ENCODE data around the gene PCDHAC2. TPM values are rescaled to one million over a fixed set of nuclear protein-coding genes. Genes with fewer than 3 reads are reported as not detected.

Gene PCDHAC2
- total RNA-seq, 4 donors from 2014 or later: 2.0 to 5.4 (median 3.4) TPM

DNA sequence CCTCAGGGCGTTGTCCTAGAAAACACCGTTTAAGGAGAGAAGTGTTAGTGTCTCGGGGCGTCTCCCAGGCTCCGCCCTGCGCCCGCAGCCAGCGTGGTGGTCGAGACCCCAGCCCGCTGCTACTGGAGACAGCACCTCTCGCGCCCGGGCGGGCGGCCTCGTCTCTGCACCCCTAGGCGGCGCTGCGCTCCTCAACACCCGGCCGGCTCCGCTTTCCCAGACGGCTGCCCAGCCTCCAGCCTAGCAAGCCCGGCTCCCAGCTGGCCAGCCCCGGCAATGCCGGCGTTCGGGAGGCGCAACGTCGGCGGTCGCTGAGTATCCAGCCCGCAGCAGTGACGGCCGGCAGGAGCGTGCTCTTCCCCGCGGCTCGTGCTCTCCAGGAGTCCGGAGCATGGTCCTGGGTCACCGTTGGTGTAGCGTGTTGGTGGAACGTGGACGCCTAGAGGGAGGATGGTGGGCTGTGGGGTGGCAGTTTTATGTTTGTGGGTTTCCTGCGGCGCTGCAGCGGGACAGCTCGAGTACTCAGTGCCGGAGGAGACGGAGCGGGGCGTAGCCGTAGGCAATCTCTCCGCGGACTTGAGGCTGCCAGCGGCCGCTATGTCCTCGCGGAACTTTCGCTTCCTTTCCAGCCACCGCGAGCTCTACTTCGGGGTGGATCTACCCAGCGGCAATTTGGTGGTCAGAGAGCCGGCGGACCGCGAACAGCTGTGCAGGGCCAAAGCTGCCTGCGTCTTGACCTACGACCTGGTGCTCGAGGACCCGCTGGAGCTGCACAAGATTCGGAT, 39.6 kb upstream of the PCDHAC2 start:
- WGBS, 2 donors: 3% methylated on average over 8 to 37 of the region's 74 CpGs
- peak; percentile 88 to 91 for DNase-seq
- peak overlapping the region in 2 of 3 donors; percentile 42 to 49 for H3K27ac ChIP-seq
- peak overlapping the region; percentile 41 to 56 (median 43) for H3K4me3 ChIP-seq (replicated peaks in 1 of 3)
- peak; percentile 56 to 90 (median 84) for TF ChIP-seq CTCF (IDR thresholded peaks at IDR 0.05)
- TF ChIP-seq POLR2A (IDR thresholded peaks at IDR 0.05): no peak
- H3K9me3 ChIP-seq: no peaks in the 10 kb centered on the region
- H3K27me3 ChIP-seq: no peaks in the 10 kb centered on the region
- H3K36me3 ChIP-seq: no peaks in the 10 kb centered on the region
- intact Hi-C loops (cut with DNase I): loop anchor here (5.0 kb wide), 1 partner anchor 111 kb away; no protein-coding TSS in a partner anchor
- H3K4me1 ChIP-seq: peaks cover 6 to 10% of the 10 kb centered on the region in 2 donors

GRCh38 chr5:140927228-140927573, 39.1 kb upstream of the PCDHAC2 start:
- Histone ChIP-seq H3K36me3 (no peaks in the 10 kb centered on the region), H3K4me3 (replicated peaks in 1 of 3) (peak overlapping the region; percentile 41 to 56 (median 43)), H3K27me3 (no peaks in the 10 kb centered on the region), H3K9me3 (no peaks in the 10 kb centered on the region), H3K4me1 (peaks cover 6 to 10% of the 10 kb centered on the region in 2 donors), H3K27ac (peak overlapping the region in 1 of 3 donors; percentile 49)
- DNase-seq: peak; percentile 23 to 26
- 1 to 5% methylated on average over 16 to 18 of the region's 26 CpGs for WGBS, 2 donors
- TF ChIP-seq CTCF (IDR thresholded peaks at IDR 0.05): no peak
- TF ChIP-seq POLR2A (IDR thresholded peaks at IDR 0.05): no peak
- intact Hi-C loops (cut with DNase I): loop anchor here (5.0 kb wide), 1 partner anchor 110 kb away; no protein-coding TSS in a partner anchor

DNA sequence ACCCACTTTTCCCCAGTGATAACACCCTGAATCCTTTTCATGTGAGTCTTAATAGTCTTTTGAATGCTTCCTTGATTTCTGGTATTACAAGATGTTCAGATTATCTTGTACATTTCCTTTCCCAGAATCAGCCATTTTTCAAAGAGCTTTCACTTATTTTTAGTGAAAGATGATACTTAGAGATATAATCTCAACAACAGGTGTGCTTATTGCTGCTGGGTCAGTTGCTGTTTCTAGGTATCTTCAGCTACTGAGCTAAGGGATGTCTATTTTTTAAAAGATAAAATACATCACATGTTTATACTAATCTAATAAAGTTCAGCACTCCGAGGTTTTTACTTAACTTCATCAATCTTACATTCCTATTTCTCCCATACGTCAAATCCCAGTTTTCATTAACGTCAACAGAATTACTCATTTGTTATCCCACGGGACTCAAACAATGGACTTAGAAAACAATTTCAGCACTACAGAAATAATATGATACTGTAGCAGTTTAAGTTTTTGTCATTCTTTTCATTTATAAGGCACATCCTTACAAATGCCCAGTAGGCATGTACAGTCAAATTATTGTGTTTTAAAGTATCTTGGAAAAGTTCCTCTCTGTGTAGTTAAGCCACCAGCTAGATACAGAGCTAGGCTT, 31.2 kb upstream of the PCDHAC2 start:
- Histone ChIP-seq H3K4me1 (no peaks in the 10 kb centered on the region), H3K36me3 (no peaks in the 10 kb centered on the region), H3K9me3 (no peaks in the 10 kb centered on the region), H3K27me3 (no peaks in the 10 kb centered on the region), H3K27ac (no peak overlapping the region), H3K4me3 (replicated peaks in 1 of 3) (no peak overlapping the region)
- no peak for DNase-seq
- intact Hi-C loops (cut with DNase I): no loop called here
- TF ChIP-seq CTCF (IDR thresholded peaks at IDR 0.05): no peak
- no peak for TF ChIP-seq POLR2A (IDR thresholded peaks at IDR 0.05)
- 70 to 75% methylated on average over 4 of the region's 4 CpGs for WGBS, 2 donors

DNA sequence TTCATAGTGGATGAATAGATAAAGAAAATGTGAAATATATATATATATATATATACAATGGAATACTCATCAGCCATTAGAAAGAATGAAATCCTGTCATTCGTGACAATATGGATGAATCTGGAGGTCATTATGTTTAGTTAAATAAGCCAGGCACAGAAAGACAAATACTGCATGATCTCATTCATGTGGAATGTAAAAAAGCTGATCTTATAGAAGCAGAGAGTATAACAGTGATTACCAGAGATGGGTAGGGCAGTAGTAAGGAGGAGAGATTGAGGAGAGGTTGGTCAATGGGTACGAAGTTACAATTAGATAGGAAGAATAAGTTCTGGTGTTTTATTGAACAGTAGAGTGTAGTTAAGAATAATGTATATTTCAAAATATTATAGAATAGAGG, 19.7 kb upstream of the PCDHAC2 start:
- no peak overlapping the region for H3K4me3 ChIP-seq (replicated peaks in 1 of 3)
- no peaks in the 10 kb centered on the region for H3K9me3 ChIP-seq
- intact Hi-C loops (cut with DNase I): no loop called here
- no peaks in the 10 kb centered on the region for H3K4me1 ChIP-seq
- H3K27ac ChIP-seq: no peak overlapping the region
- no peaks in the 10 kb centered on the region for H3K36me3 ChIP-seq
- no peaks in the 10 kb centered on the region for H3K27me3 ChIP-seq
- TF ChIP-seq POLR2A (IDR thresholded peaks at IDR 0.05) (no peak), CTCF (IDR thresholded peaks at IDR 0.05) (no peak)
- DNase-seq: no peak
- 58 to 79% methylated on average over 2 of the region's 2 CpGs for whole genome bisulfite sequencing, 2 donors

- no peaks in the 10 kb centered on the region for H3K9me3 ChIP-seq
- intact Hi-C loops (cut with DNase I): no loop called here
- TF ChIP-seq POLR2A (IDR thresholded peaks at IDR 0.05) (no peak), CTCF (IDR thresholded peaks at IDR 0.05) (no peak)
- H3K36me3 ChIP-seq: no peaks in the 10 kb centered on the region
- no peak overlapping the region for H3K27ac ChIP-seq
- WGBS, 2 donors: 69 to 76% methylated on average over 5 to 6 of the region's 6 CpGs
- H3K27me3 ChIP-seq: no peaks in the 10 kb centered on the region
- no peak overlapping the region for H3K4me3 ChIP-seq (replicated peaks in 1 of 3)
- H3K4me1 ChIP-seq: no peaks in the 10 kb centered on the region
- no peak for DNase-seq
Observed at GRCh38 chr5:140951636-140952035, 14.6 kb upstream of the PCDHAC2 start.

All from thyroid gland (tissue), 4 donors.